ENCODE data around the gene CCDC112. TPM values are rescaled to one million over a fixed set of nuclear protein-coding genes. Genes with fewer than 3 reads are reported as not detected.

Gene CCDC112
- total RNA-seq, 1 experiment from 2014 or later: 4.3 TPM

DNA sequence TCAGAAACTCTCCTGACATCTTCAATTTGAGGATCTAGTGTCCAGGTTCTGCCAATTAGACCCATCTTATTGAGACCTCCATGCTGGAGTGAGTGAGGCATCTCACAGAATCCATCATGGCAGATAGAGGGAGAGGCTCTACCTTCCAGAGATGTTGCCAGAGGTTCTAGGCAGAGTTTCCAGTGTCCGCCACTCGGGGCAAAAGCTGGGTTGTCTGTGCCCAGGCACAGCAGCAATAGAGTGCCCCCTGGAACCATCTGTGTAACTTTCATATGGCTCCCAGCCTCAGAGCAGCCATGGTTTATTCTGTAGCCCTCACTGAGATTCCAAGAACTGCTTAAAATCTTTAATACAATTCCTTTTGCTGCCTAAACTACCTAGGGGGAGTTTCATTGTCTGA lies 16.6 kb upstream of the CCDC112 start:
- ChIA-PET CTCF (no interaction called here), POLR2A (ENCODE audit: unreplicated experiment) (no interaction called here)
- intact Hi-C loops (cut with micrococcal nuclease; ENCODE audit: unreplicated experiment): no loop called here
- Histone ChIP-seq H3K4me3 (no peak overlapping the region), H2AFZ (no peak overlapping the region), H3K79me2 (ENCODE audit: low read depth) (no peaks in the 10 kb centered on the region), H3K4me2 (no peak overlapping the region), H3K9me3 (ENCODE audit: insufficient read depth, low read depth) (no peaks in the 10 kb centered on the region), H3K27ac (no peak overlapping the region), H3K27me3 (ENCODE audit: insufficient read depth, low read depth) (no peaks in the 10 kb centered on the region), H3K36me3 (ENCODE audit: low read depth) (no peaks in the 10 kb centered on the region), H3F3A (ENCODE audit: insufficient read depth, low read depth) (no peaks in the 10 kb centered on the region), H3K9me2 (ENCODE audit: insufficient read depth) (no peaks in the 10 kb centered on the region), H4K20me1 (ENCODE audit: insufficient read depth) (no peaks in the 10 kb centered on the region), H3K4me1 (replicated peaks; ENCODE audit: insufficient read depth) (0 out of 2 replicates have a peak, but pooled peaks cover 9% of the 10 kb centered on the region)
- TF ChIP-seq EZH2 (IDR thresholded peaks at IDR 0.05; ENCODE audit: low read depth): no peak
- TF ChIP-seq, protein P1, sequence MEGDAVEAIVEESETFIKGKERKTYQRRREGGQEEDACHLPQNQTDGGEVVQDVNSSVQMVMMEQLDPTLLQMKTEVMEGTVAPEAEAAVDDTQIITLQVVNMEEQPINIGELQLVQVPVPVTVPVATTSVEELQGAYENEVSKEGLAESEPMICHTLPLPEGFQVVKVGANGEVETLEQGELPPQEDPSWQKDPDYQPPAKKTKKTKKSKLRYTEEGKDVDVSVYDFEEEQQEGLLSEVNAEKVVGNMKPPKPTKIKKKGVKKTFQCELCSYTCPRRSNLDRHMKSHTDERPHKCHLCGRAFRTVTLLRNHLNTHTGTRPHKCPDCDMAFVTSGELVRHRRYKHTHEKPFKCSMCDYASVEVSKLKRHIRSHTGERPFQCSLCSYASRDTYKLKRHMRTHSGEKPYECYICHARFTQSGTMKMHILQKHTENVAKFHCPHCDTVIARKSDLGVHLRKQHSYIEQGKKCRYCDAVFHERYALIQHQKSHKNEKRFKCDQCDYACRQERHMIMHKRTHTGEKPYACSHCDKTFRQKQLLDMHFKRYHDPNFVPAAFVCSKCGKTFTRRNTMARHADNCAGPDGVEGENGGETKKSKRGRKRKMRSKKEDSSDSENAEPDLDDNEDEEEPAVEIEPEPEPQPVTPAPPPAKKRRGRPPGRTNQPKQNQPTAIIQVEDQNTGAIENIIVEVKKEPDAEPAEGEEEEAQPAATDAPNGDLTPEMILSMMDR (conservative IDR thresholded peaks at IDR 0.05): no peak
- DNase-seq: no peak
- no TSS peak for BruUV-seq (replicated peaks)

DNA sequence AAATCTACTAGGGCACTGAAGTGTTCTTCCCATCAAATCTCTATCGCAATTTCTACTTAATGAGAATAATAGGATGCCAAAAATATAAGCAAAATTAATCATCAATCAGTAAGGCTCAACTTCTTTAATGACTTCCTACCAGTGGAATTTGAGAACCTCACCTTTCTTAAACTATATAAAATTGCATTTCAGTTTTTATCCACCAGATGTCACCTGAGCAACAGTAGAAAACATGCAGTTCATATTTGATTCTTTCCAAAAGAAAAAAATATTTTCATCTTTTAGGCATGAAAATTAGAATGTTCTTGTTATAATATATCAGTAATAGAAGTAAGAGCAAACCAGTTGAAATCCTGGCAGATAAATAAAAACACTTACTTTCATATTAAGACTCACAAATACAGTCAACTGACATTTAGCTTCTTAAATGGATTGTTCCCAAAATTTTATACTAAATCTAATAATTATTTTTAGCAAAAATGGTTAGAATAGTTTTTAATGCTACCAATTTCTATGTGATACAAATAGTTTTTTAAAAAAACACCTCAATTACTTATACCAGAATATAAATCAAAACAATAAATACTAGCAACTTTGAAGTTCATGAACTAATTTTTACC lies 13.4 kb upstream of the CCDC112 start:
- no TSS peak for BruUV-seq (replicated peaks)
- H2AFZ ChIP-seq: no peak overlapping the region
- POLR2A ChIA-PET (ENCODE audit: unreplicated experiment): no interaction called here

DNA sequence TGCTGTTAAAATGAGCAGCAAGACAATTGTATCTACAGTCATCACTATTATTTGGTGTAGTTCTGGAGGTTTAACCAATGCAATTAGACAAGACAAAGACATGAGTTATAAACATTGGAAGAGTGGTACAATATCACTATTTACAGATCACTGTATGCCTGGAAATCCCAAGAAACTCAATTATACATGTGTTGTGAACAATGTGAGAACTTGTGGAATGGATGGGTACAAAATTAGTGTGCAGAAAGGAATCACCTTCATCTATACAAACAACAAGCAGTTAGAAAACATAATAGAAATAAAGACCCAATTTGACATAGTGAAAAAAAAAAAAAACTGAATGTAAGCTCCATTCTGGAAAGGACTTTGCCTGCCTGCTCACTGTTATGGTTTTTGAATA lies 12.4 kb upstream of the CCDC112 start:
- TF ChIP-seq, protein P1 (conservative IDR thresholded peaks at IDR 0.05): no peak
- TF ChIP-seq EZH2 (IDR thresholded peaks at IDR 0.05; ENCODE audit: low read depth): no peak
- H3K36me3 ChIP-seq (ENCODE audit: low read depth): no peaks in the 10 kb centered on the region
- H3K9me3 ChIP-seq (ENCODE audit: insufficient read depth, low read depth): no peaks in the 10 kb centered on the region
- peaks cover 21% of the 10 kb centered on the region for H3K4me1 ChIP-seq (replicated peaks; ENCODE audit: insufficient read depth)
- H4K20me1 ChIP-seq (ENCODE audit: insufficient read depth): no peaks in the 10 kb centered on the region
- CTCF ChIA-PET: interaction anchor here (0.7 to 2.6 kb wide), 2 partner anchors 266 to 334 kb away, joined by 6 to 14 read pairs; no protein-coding TSS in a partner anchor
- no peaks in the 10 kb centered on the region for H3K79me2 ChIP-seq (ENCODE audit: low read depth)
- no TSS peak for BruUV-seq (replicated peaks)
- no peaks in the 10 kb centered on the region for H3F3A ChIP-seq (ENCODE audit: insufficient read depth, low read depth)
- no peak for DNase-seq
- no peaks in the 10 kb centered on the region for H3K9me2 ChIP-seq (ENCODE audit: insufficient read depth)
- no peak overlapping the region for H3K27ac ChIP-seq
- H2AFZ ChIP-seq: no peak overlapping the region
- H3K4me2 ChIP-seq: no peak overlapping the region
- intact Hi-C loops (cut with micrococcal nuclease; ENCODE audit: unreplicated experiment): loop anchor here (1.0 to 5.0 kb wide), 4 partner anchors 210 to 533 kb away; partner anchors contain the start of genes AP3S1 and ATG12
- no peak overlapping the region for H3K4me3 ChIP-seq
- POLR2A ChIA-PET (ENCODE audit: unreplicated experiment): no interaction called here
- H3K27me3 ChIP-seq (ENCODE audit: insufficient read depth, low read depth): no peaks in the 10 kb centered on the region

More for the DNA sequence above, 13.4 kb upstream of the CCDC112 start:
- H3K4me2 ChIP-seq: no peak overlapping the region
- no peak overlapping the region for H3K4me3 ChIP-seq
- intact Hi-C loops (cut with micrococcal nuclease; ENCODE audit: unreplicated experiment): loop anchor here (1.0 to 5.0 kb wide), 4 partner anchors 211 to 532 kb away; partner anchors contain the start of genes AP3S1 and ATG12
- H3K27ac ChIP-seq: no peak overlapping the region
- H4K20me1 ChIP-seq (ENCODE audit: insufficient read depth): no peaks in the 10 kb centered on the region
- peak in 1 of 2 experiments; percentile 68 for DNase-seq
- no peaks in the 10 kb centered on the region for H3K36me3 ChIP-seq (ENCODE audit: low read depth)
- no peaks in the 10 kb centered on the region for H3K79me2 ChIP-seq (ENCODE audit: low read depth)
- CTCF ChIA-PET: interaction anchor here (2.6 kb wide), 1 partner anchor 265 kb away, joined by 14 read pairs; no protein-coding TSS in a partner anchor
- no peak for TF ChIP-seq EZH2 (IDR thresholded peaks at IDR 0.05; ENCODE audit: low read depth)
- TF ChIP-seq, protein P1 (conservative IDR thresholded peaks at IDR 0.05): peak; percentile 85
- no peaks in the 10 kb centered on the region for H3F3A ChIP-seq (ENCODE audit: insufficient read depth, low read depth)
- H3K9me3 ChIP-seq (ENCODE audit: insufficient read depth, low read depth): no peaks in the 10 kb centered on the region
- H3K4me1 ChIP-seq (replicated peaks; ENCODE audit: insufficient read depth): peaks cover 21% of the 10 kb centered on the region
- H3K9me2 ChIP-seq (ENCODE audit: insufficient read depth): no peaks in the 10 kb centered on the region
- H3K27me3 ChIP-seq (ENCODE audit: insufficient read depth, low read depth): no peaks in the 10 kb centered on the region

Measured in PC-9 (cell line).